DND-41 (cell line): ENCODE data around the gene CES3.

Source experiments
- EZH2 ChIP-seq: IDR thresholded peaks from 3 replicates; pipeline ENCODE4 v1.6.1; 2012; ENCODE audit warnings: borderline replicate concordance, low read depth, mild to moderate bottlenecking, moderate library complexity, low read length, inconsistent platforms; ENCODE audit not compliant: severe bottlenecking
- TF ChIP-seq, protein P1 (sequence below): IDR thresholded peaks from 2 replicates; pipeline ENCODE4 v1.5.1; 2012; ENCODE audit warnings: borderline replicate concordance, low read length, moderate library complexity, mild to moderate bottlenecking; ENCODE audit not compliant: poor library complexity, severe bottlenecking; ENCODE audit errors: extremely low read depth

DNA sequence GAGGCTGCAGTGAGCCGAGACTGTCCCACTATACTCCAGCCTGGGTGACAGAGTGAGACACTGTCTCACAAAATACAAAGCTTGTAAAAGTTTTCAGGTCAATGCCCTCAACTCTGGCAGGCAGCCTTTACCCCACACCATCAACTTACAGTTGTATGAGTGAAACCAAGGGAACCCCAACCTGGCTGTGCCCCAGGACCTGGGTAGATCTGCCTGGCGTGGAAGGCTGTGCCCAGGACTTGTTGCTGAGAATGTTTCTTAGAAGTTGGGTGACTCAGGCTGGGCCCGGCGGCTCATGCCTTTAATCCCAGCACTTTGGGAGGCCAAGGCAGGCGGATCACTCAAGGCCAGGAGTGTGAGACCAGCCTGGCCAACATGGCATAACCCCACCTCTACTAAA is 7.8 kb downstream of the CES3 start:
- TF ChIP-seq, protein P1, sequence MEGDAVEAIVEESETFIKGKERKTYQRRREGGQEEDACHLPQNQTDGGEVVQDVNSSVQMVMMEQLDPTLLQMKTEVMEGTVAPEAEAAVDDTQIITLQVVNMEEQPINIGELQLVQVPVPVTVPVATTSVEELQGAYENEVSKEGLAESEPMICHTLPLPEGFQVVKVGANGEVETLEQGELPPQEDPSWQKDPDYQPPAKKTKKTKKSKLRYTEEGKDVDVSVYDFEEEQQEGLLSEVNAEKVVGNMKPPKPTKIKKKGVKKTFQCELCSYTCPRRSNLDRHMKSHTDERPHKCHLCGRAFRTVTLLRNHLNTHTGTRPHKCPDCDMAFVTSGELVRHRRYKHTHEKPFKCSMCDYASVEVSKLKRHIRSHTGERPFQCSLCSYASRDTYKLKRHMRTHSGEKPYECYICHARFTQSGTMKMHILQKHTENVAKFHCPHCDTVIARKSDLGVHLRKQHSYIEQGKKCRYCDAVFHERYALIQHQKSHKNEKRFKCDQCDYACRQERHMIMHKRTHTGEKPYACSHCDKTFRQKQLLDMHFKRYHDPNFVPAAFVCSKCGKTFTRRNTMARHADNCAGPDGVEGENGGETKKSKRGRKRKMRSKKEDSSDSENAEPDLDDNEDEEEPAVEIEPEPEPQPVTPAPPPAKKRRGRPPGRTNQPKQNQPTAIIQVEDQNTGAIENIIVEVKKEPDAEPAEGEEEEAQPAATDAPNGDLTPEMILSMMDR = no peak
- TF ChIP-seq EZH2 = no peak
